GM19099 (cell line): ENCODE measurements around the gene SETDB2.

Experiments
- POLR2A ChIP-seq: IDR thresholded peaks from 3 replicates; pipeline ENCODE4 v1.6.1; 2011; ENCODE audit warnings: low read depth; ENCODE audit not compliant: insufficient read length; ENCODE audit errors: extremely low read depth

The SETDB2 gene

DNA sequence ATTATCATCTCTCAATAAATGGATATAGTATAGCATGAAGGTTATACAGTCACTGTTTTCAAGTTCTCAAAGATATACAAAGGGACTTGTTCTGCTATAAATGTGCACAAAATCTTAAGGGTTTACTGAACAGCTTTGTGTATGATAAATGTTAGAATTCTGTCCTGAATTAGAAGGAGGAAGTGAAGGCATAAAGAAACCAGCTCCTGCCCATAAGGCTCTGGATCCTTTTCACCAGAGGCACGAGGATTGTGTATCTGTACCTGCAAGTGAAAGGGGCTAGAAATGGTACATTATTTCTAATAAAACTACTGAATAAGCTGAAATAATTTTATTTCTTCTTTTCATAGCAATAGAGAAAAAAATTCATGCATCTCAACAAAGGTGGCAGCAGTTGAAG, 84.1 kb downstream of the SETDB2 start:
- TF ChIP-seq POLR2A = no peak

DNA sequence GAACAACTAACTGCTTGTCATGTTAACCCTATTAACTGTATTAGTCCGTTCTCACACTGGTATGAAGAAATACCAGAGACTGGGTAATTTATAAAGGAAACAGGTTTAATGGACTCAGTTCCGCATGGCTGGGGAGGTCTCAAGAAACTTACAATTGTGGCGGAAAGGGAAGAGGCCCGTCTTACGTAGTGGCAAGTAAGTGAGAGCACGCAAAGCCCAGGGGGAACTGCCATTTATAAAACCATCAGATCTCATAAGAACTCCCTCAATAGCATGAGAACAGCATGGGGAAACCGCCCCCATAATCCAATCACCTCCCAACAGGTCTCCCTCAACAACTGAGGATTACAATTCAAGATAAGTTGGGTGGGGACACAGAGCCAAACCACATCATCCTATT, 86.4 kb downstream of the SETDB2 start:
- no peak for TF ChIP-seq POLR2A

DNA sequence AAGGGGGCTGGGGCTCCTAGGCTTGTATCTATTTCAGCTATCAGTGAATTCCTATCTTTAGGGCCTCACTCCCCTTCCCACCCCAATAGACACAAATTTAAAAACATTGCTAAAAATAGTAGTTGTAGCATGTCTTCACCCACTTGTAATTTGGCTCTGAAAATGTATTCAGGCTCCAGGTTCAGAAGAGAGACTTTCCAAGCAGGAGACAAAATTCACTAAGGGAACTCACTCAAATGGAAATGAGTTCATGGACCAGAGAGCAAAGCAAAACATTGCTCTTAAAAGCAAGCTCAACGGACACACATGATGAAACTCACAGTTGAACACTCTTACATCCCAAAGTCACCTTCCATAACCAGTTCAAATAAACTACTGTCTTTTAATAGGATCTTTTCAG, 88.5 kb downstream of the SETDB2 start:
- TF ChIP-seq POLR2A = no peak

DNA sequence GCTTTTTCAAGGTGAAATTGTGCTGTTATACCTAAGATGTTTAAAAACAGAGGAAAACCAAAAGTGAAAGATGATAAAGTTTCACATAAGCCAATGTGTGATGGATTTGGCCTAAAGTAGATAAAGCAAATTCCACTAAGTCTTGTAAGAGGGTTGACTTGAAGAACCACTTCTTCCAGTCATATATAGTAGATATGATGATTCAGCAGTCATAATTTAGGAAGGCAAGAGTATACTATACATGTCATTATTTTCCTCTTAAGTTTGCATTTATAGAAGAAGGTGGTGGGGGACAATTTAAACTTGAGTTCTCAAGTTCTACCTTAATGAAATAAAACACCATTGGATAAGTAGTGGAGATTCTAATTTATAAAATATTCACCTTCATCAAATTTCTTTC, 88.9 kb downstream of the SETDB2 start:
- no peak for TF ChIP-seq POLR2A

DNA sequence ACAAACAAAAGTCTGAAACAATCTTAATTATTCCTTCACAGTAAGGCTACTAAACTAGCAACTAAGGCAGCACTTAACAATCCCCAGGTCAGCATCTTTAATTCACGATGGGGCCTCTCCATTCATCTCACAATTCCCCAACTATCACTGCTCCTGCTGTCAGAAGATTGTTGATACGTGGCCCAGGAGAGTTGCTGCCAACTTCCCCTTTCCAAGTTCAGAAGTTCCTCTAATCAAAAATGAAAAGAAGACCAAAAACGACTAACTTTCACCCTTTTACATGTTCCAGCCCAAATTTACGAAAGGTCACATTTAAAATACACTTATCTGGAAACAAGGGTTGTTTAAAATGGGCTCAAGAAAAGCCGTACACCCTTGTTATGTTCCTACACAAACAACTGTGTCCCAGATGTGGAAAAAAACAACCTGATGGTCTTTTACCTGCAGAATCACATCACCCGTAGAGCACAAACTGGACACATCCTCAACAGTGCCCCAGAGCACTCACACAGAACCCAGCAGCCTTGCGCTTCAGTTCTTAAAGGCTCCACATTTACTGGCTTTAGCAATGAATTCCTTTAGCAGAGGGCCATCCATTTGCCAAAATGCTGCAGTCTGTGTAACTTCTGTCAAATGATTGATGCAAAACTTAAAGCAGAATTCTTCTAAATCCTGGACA, 89.7 kb downstream of the SETDB2 start:
- TF ChIP-seq POLR2A = no peak

DNA sequence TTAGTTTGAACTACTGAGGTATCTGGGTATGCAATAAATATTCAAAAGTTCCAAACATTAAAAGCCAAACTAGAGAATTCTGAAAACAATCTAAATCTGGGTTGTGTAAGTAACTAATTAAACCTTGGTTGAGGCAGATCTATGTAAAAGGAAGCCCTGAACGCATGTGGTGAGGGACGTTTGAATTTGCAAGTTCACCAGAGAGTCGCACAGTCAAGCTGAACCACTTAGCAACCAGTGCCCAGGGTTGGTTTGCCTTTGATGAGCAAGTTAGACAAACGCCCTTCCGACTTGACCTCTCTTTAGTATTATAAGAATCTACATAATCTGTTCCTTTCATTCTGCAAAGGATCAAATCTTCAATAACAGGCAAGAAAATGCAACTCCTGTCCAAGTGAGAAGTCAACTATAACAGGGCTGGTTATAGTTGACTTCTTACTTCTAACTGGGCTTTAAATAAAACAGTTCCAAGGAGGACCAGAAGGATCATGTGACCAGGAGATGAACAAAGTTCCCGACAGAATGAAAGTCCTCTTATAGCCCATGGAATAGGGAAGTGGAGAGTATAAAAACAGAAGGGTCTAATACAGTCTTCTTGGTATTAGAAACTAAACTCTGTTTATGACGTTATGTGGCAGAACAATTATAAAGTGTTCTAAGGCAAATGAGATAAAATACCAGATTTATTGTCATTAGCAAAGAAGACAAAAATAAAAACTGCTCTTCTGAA, 92.2 kb downstream of the SETDB2 start:
- no peak for TF ChIP-seq POLR2A

DNA sequence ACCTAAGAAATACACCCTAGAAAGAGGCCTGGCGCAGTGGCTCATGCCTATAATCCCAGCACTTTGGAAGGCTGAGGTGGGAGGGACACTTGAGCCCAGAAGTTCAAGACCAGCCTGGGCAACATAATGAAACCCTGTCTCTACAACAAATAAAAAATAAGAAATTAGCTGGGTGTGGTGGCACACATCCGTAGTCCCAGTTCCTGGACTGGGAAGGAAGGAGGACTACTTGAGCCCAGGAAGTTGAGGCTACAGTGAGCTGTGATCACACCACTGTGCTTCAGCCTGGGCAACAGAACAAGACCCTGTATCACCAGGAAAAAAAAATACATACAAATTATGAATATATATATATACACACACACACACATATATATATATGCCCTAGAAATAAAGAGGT, 94.3 kb downstream of the SETDB2 start:
- TF ChIP-seq POLR2A = no peak

DNA sequence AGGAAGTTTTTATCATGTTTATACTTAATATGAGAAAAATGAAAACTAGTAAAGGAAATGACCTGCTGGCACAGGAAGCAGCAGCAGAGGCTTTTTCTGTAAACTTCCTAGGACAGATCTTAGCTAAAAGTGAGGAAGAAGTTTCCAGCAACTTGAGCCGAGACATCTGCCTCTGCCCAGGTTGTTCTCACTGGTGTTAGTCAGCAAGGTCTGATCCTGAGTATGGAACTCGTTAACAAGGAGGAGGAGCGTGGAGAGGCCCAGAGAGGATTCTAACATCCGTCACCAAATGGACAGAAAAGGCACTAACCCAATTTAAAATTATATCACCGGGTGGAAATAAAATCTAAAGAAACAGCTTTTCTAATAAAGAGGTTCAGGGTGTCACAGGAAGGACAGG, 95.2 kb downstream of the SETDB2 start:
- TF ChIP-seq POLR2A = no peak

DNA sequence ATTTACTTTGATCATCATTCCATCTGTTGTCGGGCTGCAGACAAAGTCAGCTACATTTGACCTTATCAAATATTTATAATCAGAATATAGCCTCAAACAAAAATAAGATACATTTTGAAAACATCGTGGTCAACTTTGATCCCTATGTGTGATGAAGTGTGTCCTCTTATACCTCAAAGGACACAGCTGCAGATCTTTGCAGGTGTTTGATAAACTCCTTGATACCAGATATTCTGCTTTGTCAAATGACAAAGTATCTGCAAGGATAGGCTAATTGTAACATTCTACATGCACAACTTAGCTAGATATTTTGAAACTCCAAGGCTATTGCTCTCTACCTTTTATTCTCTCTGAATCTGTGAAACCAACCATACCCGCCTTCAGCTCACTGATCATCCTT, 95.7 kb downstream of the SETDB2 start:
- TF ChIP-seq POLR2A = no peak

DNA sequence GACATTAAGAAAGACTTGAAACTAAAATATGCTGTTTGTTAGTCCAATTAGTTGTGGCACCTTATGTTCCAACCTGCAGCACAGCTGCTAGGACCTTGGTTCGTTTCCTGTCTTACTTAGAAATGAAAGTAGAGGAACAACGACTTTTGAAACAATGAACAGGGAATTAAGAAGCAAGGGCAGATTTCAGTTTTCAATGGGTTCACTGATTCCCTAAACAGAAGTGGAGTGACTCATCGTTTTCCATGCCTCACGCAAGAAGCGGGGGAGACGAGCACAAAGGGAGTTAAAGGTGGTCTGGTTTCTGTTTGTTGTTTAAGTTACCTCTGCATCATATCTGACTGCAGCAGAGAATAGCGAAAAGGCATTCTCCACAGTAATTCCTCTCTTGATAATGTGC, 96.5 kb downstream of the SETDB2 start:
- no peak for TF ChIP-seq POLR2A

DNA sequence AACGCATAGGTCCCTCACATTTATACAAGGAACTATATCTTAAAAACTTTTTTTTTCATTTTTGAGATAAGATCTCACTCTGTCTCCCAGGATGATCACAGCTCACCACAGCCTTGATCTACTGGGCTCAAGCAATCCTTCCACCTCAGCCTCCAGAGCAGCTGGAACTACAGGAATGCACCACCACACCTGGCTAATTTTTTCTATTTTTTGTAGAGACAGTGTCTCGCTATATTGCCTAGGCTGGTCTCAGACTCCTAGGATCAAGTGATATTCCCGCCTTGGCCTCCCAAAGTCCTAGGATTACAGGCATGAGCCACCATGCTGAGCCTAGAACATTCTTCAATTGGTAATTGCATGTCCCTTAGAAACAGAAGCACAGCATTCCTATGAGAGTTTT, 99.6 kb downstream of the SETDB2 start:
- TF ChIP-seq POLR2A = no peak
